CD4-positive, alpha-beta T cell treated with Interleukin-15 for 4 hours (primary cell): ENCODE results near the gene PRAMEF15.
"Not testable (repeated sequence)": the region's sequence is repeated elsewhere in the genome, so short reads cannot be mapped to it uniquely, and the experiment has no call there.

Experiments used
- DNase-seq: peaks from one replicate; pipeline ENCODE4 v3.0.0-alpha.2; 2020; ENCODE audit warnings: low spot score

PRAMEF15 gene

DNA sequence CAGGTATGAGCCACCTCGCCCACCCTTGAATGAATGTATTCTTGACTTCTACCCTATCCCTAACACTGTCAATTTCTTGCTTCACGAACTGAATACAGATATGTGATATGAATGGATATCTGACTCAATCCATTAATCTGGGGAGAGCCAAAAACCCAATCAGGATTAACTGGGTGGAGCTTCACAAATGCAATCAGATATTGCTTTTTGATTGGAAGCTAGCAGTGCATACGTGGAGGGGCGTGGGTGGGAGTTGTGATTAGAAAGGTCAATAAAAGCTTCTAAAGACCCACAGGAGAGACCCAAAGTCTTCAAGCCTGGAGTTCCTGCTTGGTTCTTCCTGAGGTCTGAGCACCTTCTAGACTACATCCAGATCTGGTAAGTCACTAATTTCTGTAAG lies at the start of gene PRAMEF15:
TSS of gene PRAMEF15 (plus strand) at position 301 of the 400 bp plus-strand sequence. CDS start 2,827 bp downstream, outside the sequence.
- DNase-seq = not testable (repeated sequence)

DNA sequence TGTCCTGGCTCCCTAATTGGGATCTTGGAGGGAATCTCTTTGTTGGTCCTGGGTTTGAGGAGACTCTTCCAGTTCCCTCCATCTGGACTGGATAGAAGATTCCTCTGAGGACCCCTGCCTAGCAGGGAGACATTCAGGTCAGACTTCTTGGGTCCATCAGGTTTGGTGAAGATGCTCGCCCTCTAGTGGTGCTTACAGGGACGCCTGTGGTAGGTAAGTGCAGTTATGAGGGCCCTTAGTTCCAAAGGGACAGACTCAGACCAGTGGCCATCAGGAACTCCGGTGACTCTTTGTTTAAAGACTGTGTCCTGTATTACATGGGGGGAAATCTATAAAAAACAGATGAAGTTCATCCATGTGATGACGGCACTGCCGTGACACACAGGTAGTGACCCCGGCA lies 38.4 kb upstream of the PRAMEF15 start:
- not testable (repeated sequence) for DNase-seq

DNA sequence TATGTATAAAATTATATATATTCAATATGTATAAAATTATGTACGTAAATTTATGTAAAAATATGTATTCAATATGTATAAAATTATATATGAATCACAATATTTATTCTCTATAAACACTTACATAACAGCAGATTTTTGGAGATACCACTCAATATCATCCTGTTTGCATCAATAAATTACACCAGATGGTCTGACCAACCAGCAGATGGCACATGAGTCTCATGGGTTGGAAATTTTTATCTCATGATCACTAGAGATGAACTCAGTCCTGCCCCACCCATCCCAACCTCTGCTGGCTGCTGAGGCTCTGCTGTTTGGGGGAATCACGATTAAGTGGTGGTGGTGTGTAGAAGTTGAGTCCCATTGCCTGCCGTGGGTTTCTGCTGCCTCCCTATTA lies 35.8 kb upstream of the PRAMEF15 start:
- DNase-seq = not testable (repeated sequence)

DNA sequence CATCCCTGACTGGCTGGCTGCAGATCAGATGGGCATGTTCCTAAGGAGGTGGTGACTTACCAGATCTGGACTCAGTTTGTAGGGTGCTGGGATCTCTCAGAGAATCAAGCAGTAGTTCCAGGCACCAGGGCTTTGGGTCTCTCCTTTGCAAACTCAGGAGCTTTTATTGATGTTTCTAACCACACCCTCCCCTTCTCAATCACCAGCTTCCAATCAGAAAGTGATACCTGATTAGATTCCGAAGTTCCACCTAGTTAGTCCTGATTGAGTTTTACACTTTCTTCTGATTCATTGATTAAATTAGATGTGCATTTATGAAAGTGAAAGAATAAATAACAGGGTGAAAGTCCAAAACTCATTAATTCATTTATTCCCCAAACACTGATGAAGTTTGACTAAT lies 30.3 kb upstream of the PRAMEF15 start, which contains the start of gene PRAMEF8:
TSS of gene PRAMEF8 (minus strand) at position 101 of the 400 bp plus-strand sequence. CDS start 1,046 bp downstream, outside the sequence.
- DNase-seq = not testable (repeated sequence)

DNA sequence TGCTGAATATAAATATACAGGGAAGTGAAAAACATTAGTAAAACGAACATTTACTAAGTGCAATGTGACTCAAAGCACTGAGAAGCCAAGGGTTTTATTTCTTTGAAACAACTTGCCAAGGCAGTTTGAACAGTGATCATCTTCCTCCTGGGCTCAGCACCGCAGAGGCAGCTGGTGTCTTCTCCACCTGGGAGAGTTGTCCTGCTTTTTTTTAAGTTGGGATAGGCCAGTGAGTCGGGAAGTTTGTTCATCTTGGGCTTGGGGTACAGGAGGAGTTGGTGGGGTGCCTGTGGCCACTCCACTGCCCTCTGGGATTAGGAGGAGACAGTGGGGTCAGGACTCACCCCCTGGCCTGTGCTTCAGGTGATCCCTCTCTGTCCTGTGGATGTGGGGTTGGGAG lies 26.4 kb upstream of the PRAMEF15 start:
- DNase-seq = not testable (repeated sequence)

DNA sequence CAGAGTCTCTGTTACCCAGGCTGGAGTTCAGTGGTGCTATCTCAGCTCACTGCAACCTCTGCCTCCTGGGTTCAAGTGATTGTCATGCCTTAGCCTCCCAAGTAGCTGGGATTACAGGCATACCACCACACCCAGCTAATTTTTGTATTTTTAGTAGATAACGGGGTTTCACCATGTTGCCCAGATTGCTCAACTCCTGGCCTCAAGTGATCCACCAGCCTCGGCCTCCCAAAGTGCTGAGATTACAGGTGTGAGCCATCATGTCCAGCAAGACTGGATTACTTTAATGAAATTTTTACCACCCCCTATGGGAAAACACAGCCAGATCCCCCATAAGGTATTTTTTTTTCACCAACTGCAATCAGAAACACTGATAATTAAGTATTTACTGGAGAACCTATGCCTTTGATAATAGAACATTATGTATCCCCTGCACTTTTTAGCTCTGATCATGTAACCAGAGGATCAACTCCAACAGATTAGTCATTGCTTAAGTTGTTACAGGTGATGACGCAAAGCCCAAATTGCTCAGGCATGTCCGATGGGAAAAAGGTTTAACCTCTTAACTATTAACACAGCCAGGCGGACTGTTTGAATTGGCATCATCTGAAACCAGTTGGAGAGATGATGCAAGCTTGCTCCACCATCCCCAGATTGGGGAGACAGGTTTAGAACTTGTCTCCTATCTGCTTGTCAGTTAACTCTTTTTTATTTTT lies 18.0 kb upstream of the PRAMEF15 start:
- DNase-seq = not testable (repeated sequence)

DNA sequence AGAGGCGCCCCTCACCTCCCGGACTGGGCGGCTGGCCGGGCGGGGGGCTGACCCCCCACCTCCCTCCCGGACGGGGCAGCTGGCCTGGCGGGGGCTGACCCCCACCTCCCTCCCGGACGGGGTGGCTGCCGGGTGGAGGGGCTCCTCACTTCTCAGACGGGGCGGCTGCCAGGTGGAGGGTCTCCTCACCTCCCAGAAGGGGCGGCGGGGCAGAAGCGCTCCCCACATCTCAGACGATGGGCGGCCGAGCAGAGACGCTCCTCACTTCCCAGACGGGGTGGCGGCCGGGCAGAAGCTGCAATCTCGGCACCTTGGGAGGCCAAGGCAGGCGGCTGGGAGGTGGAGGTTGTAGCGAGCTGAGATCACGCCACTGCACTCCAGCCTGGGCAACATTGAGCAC lies 16.7 kb upstream of the PRAMEF15 start:
- not testable (repeated sequence) for DNase-seq

DNA sequence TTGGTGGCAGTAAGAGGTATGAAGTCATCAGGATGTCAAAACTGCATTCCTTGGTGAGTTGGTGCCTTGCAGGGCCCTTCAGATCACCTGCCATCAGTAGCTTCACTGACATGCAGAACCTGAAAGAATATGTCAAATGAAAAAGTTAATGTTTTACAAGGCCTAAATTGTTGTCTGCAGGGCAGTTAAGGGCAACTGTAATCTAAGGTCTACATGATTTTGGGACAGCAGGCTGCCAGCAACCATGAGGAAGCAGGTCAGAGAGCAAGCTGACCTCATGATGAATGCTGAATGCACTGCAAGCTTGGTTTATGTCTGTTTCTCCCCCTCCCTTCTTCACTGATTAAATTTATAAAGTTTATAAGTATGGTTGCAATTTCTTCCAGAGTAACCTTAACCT lies 13.2 kb upstream of the PRAMEF15 start:
- not testable (repeated sequence) for DNase-seq

DNA sequence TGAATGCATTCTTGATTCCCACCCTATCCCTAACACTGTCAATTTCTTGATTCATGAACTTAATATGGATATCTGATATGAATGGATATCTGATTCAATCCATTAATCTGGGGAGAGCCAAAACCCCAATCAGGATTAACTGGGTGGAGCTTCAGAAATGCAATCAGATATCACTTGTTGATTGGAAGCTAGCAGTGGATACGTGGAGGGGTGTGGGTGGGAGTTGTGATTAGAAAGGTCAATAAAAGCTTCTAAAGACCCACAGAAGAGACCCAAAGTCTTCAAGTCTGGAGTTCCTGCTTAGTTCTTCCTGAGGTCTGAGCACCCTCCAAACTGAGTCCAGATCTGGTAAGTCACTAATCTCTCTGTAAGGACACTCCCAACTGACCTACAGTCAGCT lies 12.1 kb upstream of the PRAMEF15 start, which contains the start of gene PRAMEF33:
TSS of gene PRAMEF33 (plus strand) at position 301 of the 400 bp plus-strand sequence. CDS start 2,416 bp downstream, outside the sequence.
- DNase-seq = not testable (repeated sequence)

DNA sequence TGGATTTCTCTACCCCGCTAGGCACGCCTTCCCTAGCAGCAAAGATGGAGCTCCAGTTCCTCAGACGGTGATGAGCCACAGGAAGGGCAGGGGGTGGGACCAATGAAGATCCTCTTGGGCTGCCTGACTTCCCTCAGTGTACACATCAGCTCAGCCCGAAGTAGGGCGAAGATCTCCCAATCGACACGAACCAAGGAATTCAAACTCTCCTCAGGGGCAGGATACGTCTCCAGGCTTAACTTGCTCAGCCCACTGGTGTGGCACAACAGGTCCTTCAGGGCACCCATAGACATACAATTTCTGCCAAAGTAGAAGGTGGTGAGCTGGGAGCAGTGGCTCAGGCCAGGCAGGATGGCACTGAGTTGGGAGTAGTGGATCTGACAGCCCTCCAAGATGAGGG lies 27.1 kb downstream of the PRAMEF15 start:
- DNase-seq = not testable (repeated sequence)

DNA sequence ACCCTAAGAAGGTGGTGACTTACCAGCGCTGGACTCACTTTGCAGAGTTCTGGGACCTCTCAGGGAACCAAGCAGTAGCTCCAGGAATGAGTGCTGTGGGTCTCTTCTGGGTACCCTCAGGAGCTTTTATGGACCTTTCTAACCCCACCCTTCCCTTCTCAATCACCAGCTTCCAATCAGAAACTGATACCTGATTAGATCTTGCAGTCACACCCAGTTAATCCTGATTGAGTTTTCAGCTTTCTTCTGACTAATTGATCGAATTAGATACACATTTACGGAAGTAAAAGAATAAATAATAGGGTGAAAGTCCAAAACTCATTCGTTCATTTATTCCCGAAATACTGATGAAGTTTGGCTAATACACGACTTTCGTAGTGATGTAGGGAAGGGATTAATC lies 31.7 kb downstream of the PRAMEF15 start, which contains the start of gene PRAMEF14:
TSS of gene PRAMEF14 (minus strand) at position 101 of the 400 bp plus-strand sequence. CDS start 1,820 bp downstream, outside the sequence.
- DNase-seq = not testable (repeated sequence)

DNA sequence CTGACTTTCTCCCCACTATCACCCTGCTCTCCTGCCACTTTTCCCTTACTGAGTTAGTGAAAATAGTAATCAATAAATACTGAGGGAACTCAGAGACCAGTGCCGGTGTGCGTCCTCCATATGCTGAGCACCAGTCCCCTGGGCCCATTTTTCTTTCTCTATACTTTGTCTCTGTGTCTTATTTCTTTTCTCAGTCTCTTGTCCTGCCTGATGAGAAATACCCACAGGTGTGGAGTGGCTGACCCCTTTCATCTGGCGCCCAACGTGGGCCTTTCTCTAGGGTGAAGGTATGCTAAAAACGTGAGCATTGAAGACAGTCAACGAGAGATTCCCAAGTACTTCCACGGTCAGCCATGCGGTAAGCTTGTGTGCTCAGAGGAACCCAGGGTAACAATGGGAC lies 38.1 kb downstream of the PRAMEF15 start:
- DNase-seq = not testable (repeated sequence)

DNA sequence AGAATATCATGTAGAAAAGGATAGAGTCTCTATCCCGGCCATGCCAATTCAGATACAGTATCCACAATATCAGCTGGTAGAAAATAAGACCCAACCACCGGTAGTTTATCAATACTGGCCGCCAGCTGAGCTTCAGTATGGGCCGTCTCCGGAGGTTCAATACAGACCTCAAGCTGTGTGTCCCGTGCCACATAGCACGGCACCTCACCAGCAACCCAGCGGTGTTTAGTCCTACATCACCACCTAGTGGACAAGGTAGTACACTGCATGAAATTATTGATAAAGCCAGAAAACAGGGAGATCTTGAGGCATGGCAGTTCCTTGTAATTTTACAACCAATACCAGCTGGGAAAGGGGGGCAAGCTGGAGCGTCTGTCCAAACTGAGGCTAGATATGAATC lies 39.1 kb downstream of the PRAMEF15 start:
- DNase-seq = not testable (repeated sequence)

DNA sequence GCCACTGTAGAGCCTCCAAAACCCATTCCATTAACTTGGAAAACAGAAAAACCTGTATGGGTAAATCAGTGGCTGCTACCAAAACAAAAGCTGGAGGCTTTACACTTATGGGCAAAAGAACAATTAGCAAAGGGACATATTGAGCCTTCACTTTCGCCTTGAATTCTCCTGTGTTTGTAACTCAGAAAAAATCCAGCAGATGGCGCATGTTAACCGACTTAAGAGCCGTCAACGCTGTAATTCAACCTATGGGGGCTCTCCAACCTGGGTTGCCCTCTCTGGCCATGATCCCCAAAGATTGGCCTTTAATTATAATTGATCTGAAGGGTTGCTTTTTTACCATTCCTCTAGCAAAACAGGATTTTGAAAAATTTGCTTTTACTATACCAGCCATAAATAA lies 41.4 kb downstream of the PRAMEF15 start:
- peak; percentile 30 for DNase-seq

DNA sequence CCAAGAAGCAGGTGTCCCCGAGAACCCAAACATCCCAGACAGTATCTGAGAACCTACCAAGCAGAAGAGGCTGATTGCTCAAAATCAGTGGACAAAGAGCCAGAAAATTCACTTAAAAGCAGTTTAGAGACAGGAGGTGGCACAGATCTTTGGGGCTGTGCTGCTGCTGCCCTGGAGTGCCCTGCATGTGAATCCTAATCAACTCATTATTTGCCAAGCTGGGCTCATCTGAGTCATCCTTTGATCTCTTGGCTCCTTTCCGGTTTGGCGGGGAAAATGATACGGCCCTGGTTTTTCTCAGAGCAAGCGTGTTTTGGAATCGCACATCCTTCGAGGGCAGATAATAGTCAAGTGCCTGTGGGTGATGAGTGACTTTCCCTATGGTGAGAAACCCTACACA lies 47.0 kb downstream of the PRAMEF15 start:
- DNase-seq = not testable (repeated sequence)

DNA sequence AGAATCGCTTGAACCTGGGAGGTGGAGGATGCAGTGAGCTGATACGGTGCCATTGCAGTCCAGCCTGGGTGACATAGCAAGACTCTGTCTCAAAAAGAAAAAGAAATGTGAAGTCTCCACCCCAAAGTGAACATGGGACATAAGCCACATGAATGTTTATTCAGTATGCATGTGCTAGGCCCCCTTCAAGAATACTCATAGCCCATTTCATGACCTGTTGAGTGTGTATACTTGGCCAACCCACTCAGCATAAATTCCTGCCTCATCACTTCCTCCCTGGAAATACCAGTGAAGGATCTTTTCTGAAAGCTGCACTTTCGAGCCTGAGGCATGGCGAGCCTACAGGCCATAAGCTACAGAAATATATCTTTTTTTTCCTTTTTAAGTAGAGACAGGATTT lies 49.5 kb downstream of the PRAMEF15 start:
- not testable (repeated sequence) for DNase-seq

DNA sequence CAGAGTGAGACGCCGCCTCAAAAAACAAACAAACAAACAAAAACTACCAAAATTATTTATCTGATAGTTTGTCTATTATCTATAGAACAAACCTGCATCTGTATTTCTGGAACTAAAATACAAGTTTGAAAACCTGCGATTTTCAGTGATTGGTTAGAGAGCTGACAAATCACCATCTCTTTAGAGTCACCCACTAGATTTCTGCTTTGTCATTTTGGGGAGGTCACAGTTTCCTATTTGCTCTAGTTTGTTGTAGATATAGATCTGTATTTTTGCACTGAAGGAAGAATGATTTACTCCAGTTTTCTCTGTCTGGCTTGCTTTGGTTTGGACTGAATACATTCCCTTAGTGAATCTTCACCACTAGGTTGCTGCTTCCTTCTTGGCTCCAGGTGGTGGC lies 51.2 kb downstream of the PRAMEF15 start:
- DNase-seq = not testable (repeated sequence)

DNA sequence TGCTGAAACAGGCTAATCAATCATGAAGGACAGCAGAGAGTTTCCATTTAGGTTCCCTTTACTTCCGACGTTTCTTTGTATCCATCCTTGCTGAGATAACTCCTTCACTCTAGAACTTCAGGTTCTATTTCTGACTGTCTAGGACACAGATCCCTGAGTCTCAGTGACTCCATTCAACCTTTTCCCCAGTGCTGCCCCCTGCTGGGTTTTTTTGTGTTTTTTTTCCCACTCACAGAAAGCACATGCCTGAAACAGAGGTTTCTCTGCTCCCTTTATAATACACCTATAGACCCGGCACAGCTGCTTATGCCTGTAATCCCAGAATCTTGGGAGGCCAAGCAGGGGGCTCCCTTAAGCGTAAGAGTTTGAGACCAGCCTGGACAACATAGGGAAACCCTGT lies 53.2 kb downstream of the PRAMEF15 start:
- DNase-seq = not testable (repeated sequence)
